Measurements from ENCODE around the gene SLC38A1.

DNA sequence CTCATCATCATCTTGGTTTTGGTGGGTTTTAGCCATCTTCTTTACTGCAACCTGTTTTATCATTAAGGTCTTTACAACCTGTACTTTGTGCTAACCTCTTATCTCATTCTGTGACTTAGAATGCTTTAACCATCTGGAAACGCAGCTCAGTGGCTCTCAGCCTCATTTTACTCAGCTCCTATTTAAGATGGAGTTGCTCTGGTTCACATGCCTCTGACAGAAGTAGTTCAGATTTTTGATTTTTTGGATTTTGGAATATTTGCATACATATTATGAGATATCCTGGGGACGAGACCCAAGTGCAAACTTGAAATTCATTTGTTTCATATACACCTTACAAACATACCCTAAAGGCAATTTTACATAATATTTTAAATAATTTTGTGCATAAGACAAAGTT, 10.7 kb downstream of the SLC38A1 start:
- TF ChIP-seq TAF1 (IDR thresholded peaks at IDR 0.05; ENCODE audit: borderline replicate concordance, insufficient read depth, low read length), result no peak
- no peak for TF ChIP-seq POLR2AphosphoS5 (IDR thresholded peaks at IDR 0.05; ENCODE audit: low read depth, low read length)
- no peak for TF ChIP-seq FOXP2 (optimal IDR thresholded peaks at IDR 0.05; ENCODE audit: borderline replicate concordance, extremely low read depth, extremely low read length, insufficient read depth)
- TF ChIP-seq, protein P1, sequence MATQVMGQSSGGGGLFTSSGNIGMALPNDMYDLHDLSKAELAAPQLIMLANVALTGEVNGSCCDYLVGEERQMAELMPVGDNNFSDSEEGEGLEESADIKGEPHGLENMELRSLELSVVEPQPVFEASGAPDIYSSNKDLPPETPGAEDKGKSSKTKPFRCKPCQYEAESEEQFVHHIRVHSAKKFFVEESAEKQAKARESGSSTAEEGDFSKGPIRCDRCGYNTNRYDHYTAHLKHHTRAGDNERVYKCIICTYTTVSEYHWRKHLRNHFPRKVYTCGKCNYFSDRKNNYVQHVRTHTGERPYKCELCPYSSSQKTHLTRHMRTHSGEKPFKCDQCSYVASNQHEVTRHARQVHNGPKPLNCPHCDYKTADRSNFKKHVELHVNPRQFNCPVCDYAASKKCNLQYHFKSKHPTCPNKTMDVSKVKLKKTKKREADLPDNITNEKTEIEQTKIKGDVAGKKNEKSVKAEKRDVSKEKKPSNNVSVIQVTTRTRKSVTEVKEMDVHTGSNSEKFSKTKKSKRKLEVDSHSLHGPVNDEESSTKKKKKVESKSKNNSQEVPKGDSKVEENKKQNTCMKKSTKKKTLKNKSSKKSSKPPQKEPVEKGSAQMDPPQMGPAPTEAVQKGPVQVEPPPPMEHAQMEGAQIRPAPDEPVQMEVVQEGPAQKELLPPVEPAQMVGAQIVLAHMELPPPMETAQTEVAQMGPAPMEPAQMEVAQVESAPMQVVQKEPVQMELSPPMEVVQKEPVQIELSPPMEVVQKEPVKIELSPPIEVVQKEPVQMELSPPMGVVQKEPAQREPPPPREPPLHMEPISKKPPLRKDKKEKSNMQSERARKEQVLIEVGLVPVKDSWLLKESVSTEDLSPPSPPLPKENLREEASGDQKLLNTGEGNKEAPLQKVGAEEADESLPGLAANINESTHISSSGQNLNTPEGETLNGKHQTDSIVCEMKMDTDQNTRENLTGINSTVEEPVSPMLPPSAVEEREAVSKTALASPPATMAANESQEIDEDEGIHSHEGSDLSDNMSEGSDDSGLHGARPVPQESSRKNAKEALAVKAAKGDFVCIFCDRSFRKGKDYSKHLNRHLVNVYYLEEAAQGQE (IDR thresholded peaks at IDR 0.05; ENCODE audit: insufficient read depth in 1 of 2, low read depth in 2 of 2, low read length in 2 of 2), result no peak
- no peak for TF ChIP-seq SIN3A (IDR thresholded peaks at IDR 0.05; ENCODE audit: borderline replicate concordance, insufficient read depth, low read length)
